Lung (tissue), 12 donors: ENCODE results near the gene SRCIN1. TPM values are rescaled to one million over a fixed set of nuclear protein-coding genes. Genes with fewer than 3 reads are reported as not detected.
A peak's percentile ranks its signal among the peaks of the same experiment; 100 is the strongest.

ENCODE experiments used
- ATAC-seq: fragments of 200-7000 bp; cut with Tn5 transposase; one replicate; pipeline ENCODE4 v1.9.1; 2020; ENCODE audit warnings: moderate number of reproducible peaks; ENCODE audit not compliant: insufficient read depth, low FRiP score
- DNase-seq, 3 donors: peaks; one replicate each; pipeline ENCODE4 v3.0.0-alpha.2; 2013 to 2017
- H3K27ac ChIP-seq, 2 donors: one replicate each; pipeline ENCODE4 v1.5.1; 2013; ENCODE audit warnings: mild to moderate bottlenecking in 2 of 2, moderate library complexity in 2 of 2, control low read depth in 1 of 2, inconsistent platforms in 1 of 2, low read depth in 1 of 2, low read length in 1 of 2
- H3K27me3 ChIP-seq, 3 donors: one replicate each; pipeline ENCODE4 v1.5.1; 2013; ENCODE audit warnings: low read length in 2 of 3; ENCODE audit not compliant: control insufficient read depth in 3 of 3, insufficient read depth in 3 of 3
- H3K36me3 ChIP-seq, 4 donors: one replicate each; pipeline ENCODE4 v1.5.1; 2013; ENCODE audit warnings: low read length in 4 of 4, mild to moderate bottlenecking in 1 of 4, moderate library complexity in 1 of 4; ENCODE audit not compliant: control insufficient read depth in 4 of 4, insufficient read depth in 4 of 4
- H3K4me1 ChIP-seq, 5 donors: one replicate each; pipeline ENCODE4 v1.5.1; 2013; ENCODE audit warnings: low read length in 5 of 5, mild to moderate bottlenecking in 2 of 5, moderate library complexity in 1 of 5; ENCODE audit not compliant: control insufficient read depth in 5 of 5, insufficient read depth in 5 of 5
- H3K4me3 ChIP-seq: one replicate; pipeline ENCODE4 v1.5.1; 2013; ENCODE audit warnings: mild to moderate bottlenecking, control low read depth, moderate library complexity
- H3K9ac ChIP-seq, 2 donors: one replicate each; pipeline ENCODE4 v1.5.1; 2013; ENCODE audit warnings: low read length in 2 of 2, control low read depth in 1 of 2; ENCODE audit not compliant: insufficient read depth in 1 of 2
- H3K9me3 ChIP-seq, 4 donors: one replicate each; pipeline ENCODE4 v1.5.1; 2013; ENCODE audit warnings: low read length in 3 of 4, mild to moderate bottlenecking in 1 of 4, moderate library complexity in 1 of 4; ENCODE audit not compliant: control insufficient read depth in 4 of 4, insufficient read depth in 3 of 4
- CTCF ChIP-seq: IDR thresholded peaks from 2 replicates; pipeline ENCODE4 v1.5.1; 2012; ENCODE audit warnings: mild to moderate bottlenecking; ENCODE audit errors: control extremely low read depth, extremely low read depth
- WGBS, 2 donors: extraction: QIAGEN DNeasy Blood & Tissue Kit; methylation state at CpG; one replicate each; pipeline ENCODE4 v1.1.7; 2013; 5-methylcytosine and 5-hydroxymethylcytosine counted together
- polyA plus RNA-seq, 2 donors: library from polyadenylated mRNA; stranded (reverse); fragments of 200-250 nt; gene quantifications; one replicate each; pipeline ENCODE4 v1.2.1, GENCODE V29; 2013
- total RNA-seq, 2 donors: library from RNA; depleted of rRNA in 1 of 2; stranded (reverse); fragments of >200 nt in 1 of 2; gene quantifications; one replicate each; pipeline ENCODE4 v1.2.1, GENCODE V29; 2014 to 2021
- donor health status: control.
- donor health status: control.
- donor health status: Bipolar disorder and iron deficiency.
- donor health status: healthy.
- donor health status: DM: yes; HTN: yes; CAD: no.

SRCIN1 gene
- total and polyA plus RNA-seq, 4 donors: 1.5 to 15.0 (median 2.5) TPM

DNA sequence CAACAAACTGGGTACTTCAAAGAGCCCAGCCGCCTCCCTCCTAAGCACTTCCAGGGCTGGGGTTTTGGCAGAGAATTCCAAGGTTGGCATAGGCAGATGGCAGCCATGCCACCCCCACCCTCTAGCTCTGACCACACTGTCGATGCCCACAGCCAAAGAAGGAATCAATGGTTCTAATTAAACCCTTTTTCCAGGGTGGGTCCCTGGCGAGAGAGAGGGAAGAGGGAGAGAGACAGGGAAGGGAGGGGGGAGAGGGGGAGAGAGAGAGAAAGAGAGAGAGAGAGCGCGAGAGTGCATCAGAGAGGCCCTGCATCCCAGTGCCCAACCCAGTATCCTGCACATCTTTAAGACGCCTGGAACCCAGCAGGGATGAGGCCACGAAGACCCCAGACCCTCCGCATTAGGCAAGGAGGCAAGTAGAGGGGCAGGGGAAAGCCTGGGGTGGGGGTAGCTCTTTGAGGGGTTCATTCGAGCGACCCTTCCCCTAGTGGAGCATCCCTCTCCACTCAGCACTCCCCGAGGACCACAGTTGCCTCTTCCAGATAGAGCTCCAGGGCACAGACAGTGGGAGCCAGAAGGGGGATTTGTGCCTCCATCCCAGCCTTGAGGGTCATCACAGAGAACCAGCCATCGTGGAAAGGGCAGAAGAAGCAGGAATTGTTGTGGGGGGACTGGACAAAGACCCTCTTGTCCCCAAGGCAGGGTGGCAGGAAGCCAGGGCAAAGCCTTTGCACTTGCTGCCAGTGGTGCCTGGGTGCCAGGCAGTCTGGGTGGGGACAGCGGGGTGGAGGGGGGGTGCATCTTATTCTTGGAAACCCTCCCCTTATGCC is 2.6 kb downstream of the SRCIN1 start:
- Histone ChIP-seq H3K4me3 (no peak overlapping the region), H3K36me3 (no peaks in the 10 kb centered on the region), H3K27ac (no peak overlapping the region), H3K9me3 (peaks cover 0 to 2% (median 0%) of the 10 kb centered on the region in 4 donors), H3K4me1 (peaks cover 0 to 18% (median 7%) of the 10 kb centered on the region in 5 donors), H3K9ac (no peak overlapping the region), H3K27me3 (peaks cover 3 to 40% (median 31%) of the 10 kb centered on the region in 3 donors)
- no peak for TF ChIP-seq CTCF
- WGBS, 2 donors: 34 to 51% methylated on average over 13 of the region's 13 CpGs
- DNase-seq (no peak), ATAC-seq (no peak)

- TF ChIP-seq CTCF: no peak
- ATAC-seq: no peak
- H3K4me3 ChIP-seq: no peak overlapping the region
- no peak for DNase-seq
- H3K27me3 ChIP-seq: peaks cover 0 to 33% (median 28%) of the 10 kb centered on the region in 3 donors
- H3K27ac ChIP-seq: no peak overlapping the region
- no peaks in the 10 kb centered on the region for H3K36me3 ChIP-seq
- 22 to 24% methylated on average over 2 of the region's 2 CpGs for WGBS, 2 donors
- no peak overlapping the region for H3K9ac ChIP-seq
- H3K4me1 ChIP-seq: peaks cover 0 to 20% (median 7%) of the 10 kb centered on the region in 5 donors
- peaks cover 0 to 2% (median 0%) of the 10 kb centered on the region in 4 donors for H3K9me3 ChIP-seq
Measured at GRCh38 chr17:38602453-38602852, 3.3 kb downstream of the SRCIN1 start.

DNA sequence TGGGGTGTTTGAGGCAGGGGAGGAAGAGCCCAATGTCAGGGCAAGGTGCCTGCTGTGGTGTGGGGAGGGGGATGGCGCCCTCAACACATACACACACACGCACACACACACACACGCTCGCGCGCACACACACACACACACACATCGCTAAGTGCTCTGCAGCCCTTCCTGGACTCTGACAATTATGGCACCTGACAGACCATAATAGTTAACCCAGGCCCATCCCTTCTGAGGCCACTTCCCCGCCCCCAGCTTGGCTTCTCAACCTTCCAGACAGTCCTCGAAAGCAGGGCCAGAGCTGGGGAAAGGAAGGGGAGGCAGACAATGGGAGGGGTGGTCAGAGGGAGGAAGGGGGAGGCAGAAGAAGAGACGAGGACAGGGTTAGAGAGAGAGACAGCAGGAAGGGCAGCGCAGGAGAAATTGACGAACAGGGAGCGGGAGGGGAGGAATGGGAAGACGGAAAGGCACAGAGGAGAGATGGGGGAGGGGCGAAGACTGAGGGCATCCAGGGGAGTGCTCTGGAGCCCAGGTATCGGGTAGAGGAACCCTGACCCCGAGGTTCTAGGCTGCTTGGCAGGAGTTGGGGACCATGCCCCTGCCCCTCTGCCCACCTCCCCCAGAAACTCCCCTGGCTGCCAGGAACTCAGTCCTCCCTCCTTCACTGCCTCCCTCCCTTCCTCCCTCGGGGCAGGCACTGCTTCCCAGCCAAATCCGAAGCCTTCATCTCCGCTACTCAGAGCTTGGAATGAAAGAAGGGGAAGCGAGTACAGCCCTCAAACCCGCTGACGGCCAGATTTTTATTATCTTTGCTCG is 4.0 kb downstream of the SRCIN1 start:
- 6 to 16% methylated on average over 24 of the region's 24 CpGs for WGBS, 2 donors

More for the DNA sequence above, 4.0 kb downstream of the SRCIN1 start:
- Histone ChIP-seq H3K36me3 (no peaks in the 10 kb centered on the region), H3K9me3 (peaks cover 0 to 2% (median 0%) of the 10 kb centered on the region in 4 donors), H3K9ac (no peak overlapping the region), H3K4me3 (no peak overlapping the region), H3K4me1 (peaks cover 0 to 20% (median 7%) of the 10 kb centered on the region in 5 donors), H3K27ac (no peak overlapping the region), H3K27me3 (peaks cover 0 to 27% (median 24%) of the 10 kb centered on the region in 3 donors)
- no peak for TF ChIP-seq CTCF
- ATAC-seq: no peak
- peak; percentile 50 to 69 (median 66) for DNase-seq
